Calu3 (cell line): Measurements from ENCODE around the gene FAM131B. TPM values are rescaled to one million over a fixed set of nuclear protein-coding genes. Genes with fewer than 3 reads are reported as not detected.

Experiments used
- BruUV-seq: library from RNA; stranded (reverse); fragments of 400-500 nt; replicated peaks from 2 replicates; lab custom pipeline; 2021; lab: Mats Ljungman, UMichigan
- CTCF ChIA-PET: fragments of 300-600 bp; sonication (Branson Sonifier 250); formaldehyde crosslinking; loops from one replicate; lab custom pipeline; 2022; ENCODE audit warnings: antibody characterized with exemption; lab: Charles Lee
- DNase-seq: peaks from one replicate; pipeline ENCODE4 v3.0.0; 2022
- H3K27ac Mint-ChIP-seq: one replicate; pipeline ENCODE4 v1.8.0; 2022; ENCODE audit warnings: mixed read lengths; ENCODE audit not compliant: unreplicated experiment
- H3K27me3 Mint-ChIP-seq: one replicate; pipeline ENCODE4 v1.8.0; 2022; ENCODE audit warnings: mixed read lengths; ENCODE audit not compliant: unreplicated experiment
- H3K36me3 Mint-ChIP-seq: one replicate; pipeline ENCODE4 v1.8.0; 2022; ENCODE audit warnings: mild to moderate bottlenecking, moderate library complexity, mixed read lengths; ENCODE audit not compliant: insufficient read depth, unreplicated experiment
- H3K4me1 Mint-ChIP-seq: one replicate; pipeline ENCODE4 v1.8.0; 2022; ENCODE audit warnings: mild to moderate bottlenecking, low read depth, mixed read lengths; ENCODE audit not compliant: unreplicated experiment
- H3K4me3 Mint-ChIP-seq: one replicate; pipeline ENCODE4 v1.8.0; 2022; ENCODE audit warnings: mild to moderate bottlenecking, low read depth, moderate library complexity, mixed read lengths; ENCODE audit not compliant: unreplicated experiment
- H3K9me3 Mint-ChIP-seq: one replicate; pipeline ENCODE4 v1.8.0; 2022; ENCODE audit warnings: low read depth, mixed read lengths; ENCODE audit not compliant: unreplicated experiment
- CTCF ChIP-seq: fragments of 200-600 bp; IDR thresholded peaks from one replicate; pipeline ENCODE4 v1.8.0; 2022; ENCODE audit warnings: antibody characterized with exemption; ENCODE audit not compliant: unreplicated experiment
- intact Hi-C: fragments of 100-400 bp; cut with micrococcal nuclease; formaldehyde crosslinking; loops from one replicate; pipeline ENCODE4 v1.10.0; 2022; ENCODE audit not compliant: unreplicated experiment
- total RNA-seq: library from RNA; stranded (reverse); gene quantifications from 2 replicates; pipeline ENCODE4 v1.2.3, GENCODE V29; 2022

The FAM131B gene
- total RNA-seq, 1 experiment from 2014 or later, result 0.19 TPM

- Mint-ChIP-seq H3K4me3 (no peak overlapping the region), H3K36me3 (no peaks in the 10 kb centered on the region), H3K27me3 (no peaks in the 10 kb centered on the region), H3K9me3 (no peaks in the 10 kb centered on the region), H3K4me1 (peaks cover 44% of the 10 kb centered on the region), H3K27ac (no peak overlapping the region)
- no peak for DNase-seq
- intact Hi-C loops, result loop anchor here (2.0 to 5.0 kb wide), 2 partner anchors 38 to 51 kb away; partner anchors contain the start of gene ZYX
- no TSS peak for BruUV-seq
- CTCF ChIA-PET, result no interaction called here
- no peak for TF ChIP-seq CTCF
Observed at GRCh38 chr7:143329471-143330170, 32.9 kb downstream of the FAM131B start.

DNA sequence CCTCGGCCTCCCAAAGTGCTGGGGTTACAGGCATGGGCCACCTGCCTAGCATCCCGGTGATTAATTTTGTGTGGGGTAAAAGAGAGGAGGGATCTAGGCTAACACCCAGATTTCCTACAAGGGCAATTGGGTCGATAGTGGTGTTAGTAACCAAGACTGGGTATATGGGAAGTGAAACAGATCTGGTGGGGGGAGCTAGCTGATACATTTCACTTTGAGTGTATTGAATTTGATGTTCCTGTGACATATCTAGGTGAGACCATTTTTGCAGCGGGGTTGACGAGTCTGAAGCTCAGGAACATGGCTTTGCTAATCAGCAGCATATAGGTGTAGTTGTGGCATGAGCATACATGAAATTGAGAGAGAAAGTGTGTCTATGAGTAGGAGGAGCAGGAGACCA is 34.6 kb downstream of the FAM131B start:
- Mint-ChIP-seq H3K36me3 (no peaks in the 10 kb centered on the region), H3K4me1 (peaks cover 45% of the 10 kb centered on the region), H3K9me3 (no peaks in the 10 kb centered on the region), H3K27ac (peak overlapping the region; percentile 58), H3K4me3 (no peak overlapping the region), H3K27me3 (no peaks in the 10 kb centered on the region)
- TF ChIP-seq CTCF, result no peak
- DNase-seq, result no peak
- CTCF ChIA-PET, result no interaction called here
- BruUV-seq, result no TSS peak
- intact Hi-C loops, result no loop called here

DNA sequence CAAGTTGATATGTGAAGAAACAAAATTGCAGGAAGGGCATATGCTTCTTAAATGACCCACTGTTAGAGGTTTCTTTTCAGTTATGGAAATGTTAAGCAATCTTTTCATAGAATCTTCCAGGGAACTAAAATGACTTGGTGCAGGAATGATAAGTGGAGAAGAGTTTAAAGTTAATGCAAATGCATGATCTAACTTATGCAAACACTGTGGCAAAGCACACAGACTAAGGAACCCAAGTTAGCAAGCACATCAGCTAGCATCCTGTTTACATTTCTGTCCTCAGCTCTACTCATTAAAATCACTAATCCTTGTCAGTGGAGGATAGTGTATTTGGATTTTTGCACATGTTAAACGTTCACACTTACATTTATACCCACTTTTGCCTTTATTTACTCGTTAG is 37.3 kb downstream of the FAM131B start:
- intact Hi-C loops, result no loop called here
- Mint-ChIP-seq H3K4me3 (no peak overlapping the region), H3K9me3 (no peaks in the 10 kb centered on the region), H3K36me3 (no peaks in the 10 kb centered on the region), H3K27me3 (no peaks in the 10 kb centered on the region), H3K4me1 (peaks cover 44% of the 10 kb centered on the region), H3K27ac (no peak overlapping the region)
- DNase-seq, result no peak
- no TSS peak for BruUV-seq
- CTCF ChIA-PET, result interaction anchor here (1.0 kb wide), 1 partner anchor 55 kb away, joined by 5 read pairs; no protein-coding TSS in a partner anchor
- no peak for TF ChIP-seq CTCF

DNA sequence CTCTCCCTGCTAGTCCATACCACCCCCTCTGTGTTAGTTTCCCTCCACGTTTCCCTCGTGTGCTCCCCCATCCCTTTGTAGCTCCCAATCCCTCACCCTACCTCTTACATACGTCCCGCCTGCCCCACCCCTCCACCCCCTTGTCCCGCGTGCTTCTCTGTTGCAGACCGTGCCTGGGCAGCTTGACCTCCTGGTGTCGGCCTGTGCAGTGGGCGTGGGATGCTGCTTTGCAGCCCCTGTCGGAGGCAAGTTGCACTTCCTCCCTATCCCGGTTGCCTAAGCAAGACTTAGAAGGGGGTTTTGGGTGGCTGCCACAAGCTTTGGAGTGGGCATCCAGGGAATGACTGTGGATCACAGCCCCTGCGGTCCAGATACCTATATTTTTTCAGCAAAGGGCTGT is 38.9 kb downstream of the FAM131B start:
- no peak for TF ChIP-seq CTCF
- intact Hi-C loops, result loop anchor here (5.0 kb wide), 1 partner anchor 49 kb away; no protein-coding TSS in a partner anchor
- no peaks in the 10 kb centered on the region for H3K9me3 Mint-ChIP-seq
- H3K27ac Mint-ChIP-seq, result no peak overlapping the region
- no peaks in the 10 kb centered on the region for H3K36me3 Mint-ChIP-seq
- CTCF ChIA-PET, result no interaction called here
- no peak for DNase-seq
- H3K27me3 Mint-ChIP-seq, result no peaks in the 10 kb centered on the region
- H3K4me3 Mint-ChIP-seq, result no peak overlapping the region
- peaks cover 39% of the 10 kb centered on the region for H3K4me1 Mint-ChIP-seq
- no TSS peak for BruUV-seq
